ENCODE measurements around the gene M1AP. TPM values are rescaled to one million over a fixed set of nuclear protein-coding genes. Genes with fewer than 3 reads are reported as not detected.

Gene M1AP
- total RNA-seq, 4 donors from 2014 or later: 0.17 to 0.42 TPM; not detected in 2

DNA sequence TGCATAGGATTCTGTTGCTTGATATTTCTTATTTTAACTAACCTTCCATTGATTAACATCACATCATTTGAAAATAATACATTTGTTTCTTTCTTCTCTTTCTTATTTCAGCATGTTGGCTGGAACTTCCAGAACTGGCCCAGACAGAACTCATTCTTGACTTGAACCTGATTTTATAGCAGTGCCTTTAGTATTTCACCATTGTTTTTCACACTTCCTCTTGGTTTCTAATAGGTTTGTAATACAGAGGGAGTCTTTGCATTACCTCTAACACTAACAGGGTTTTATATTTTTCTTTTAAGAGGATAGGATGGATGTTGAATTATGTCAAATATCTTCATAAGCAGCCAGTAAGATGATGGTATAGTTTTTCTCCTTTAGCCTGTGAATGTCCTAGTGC, 45.1 kb upstream of the M1AP start:
- Histone ChIP-seq H3K4me1 (no peaks in the 10 kb centered on the region), H3K9me3 (no peaks in the 10 kb centered on the region), H3K36me3 (no peaks in the 10 kb centered on the region), H3K27me3 (no peaks in the 10 kb centered on the region), H3K27ac (replicated peaks in 1 of 4) (no peak overlapping the region), H3K4me3 (no peak overlapping the region)
- no peak for DNase-seq (ENCODE audit: extremely low spot score)
- intact Hi-C loops (cut with DNase I): no loop called here
- TF ChIP-seq POLR2AphosphoS5 (IDR thresholded peaks at IDR 0.05): no peak

DNA sequence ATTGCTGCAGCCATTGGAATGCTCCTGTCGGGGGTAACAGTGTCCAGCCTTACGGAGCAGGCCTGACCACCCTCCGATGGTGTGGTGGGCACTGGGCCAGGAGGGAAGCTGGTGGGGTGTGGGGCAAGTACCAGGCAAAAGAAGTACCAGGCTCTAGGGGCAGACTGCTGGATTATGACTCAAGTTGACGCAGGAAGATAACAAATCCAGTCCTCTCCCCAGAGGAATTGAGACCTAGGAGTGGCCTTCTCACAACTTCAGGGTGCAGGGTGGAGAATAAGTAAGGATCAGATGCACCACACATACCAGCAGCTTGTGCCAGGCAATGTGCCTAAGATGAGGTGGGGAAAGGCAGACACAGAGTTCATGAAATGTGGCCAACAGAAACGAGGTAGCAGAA, 43.8 kb upstream of the M1AP start:
- DNase-seq (ENCODE audit: extremely low spot score): no peak
- Histone ChIP-seq H3K9me3 (no peaks in the 10 kb centered on the region), H3K27me3 (no peaks in the 10 kb centered on the region), H3K27ac (replicated peaks in 1 of 4) (no peak overlapping the region), H3K4me1 (no peaks in the 10 kb centered on the region), H3K4me3 (no peak overlapping the region), H3K36me3 (no peaks in the 10 kb centered on the region)
- intact Hi-C loops (cut with DNase I): no loop called here
- 86% methylated on average over 5 of the region's 5 CpGs for WGBS
- TF ChIP-seq, protein P1, sequence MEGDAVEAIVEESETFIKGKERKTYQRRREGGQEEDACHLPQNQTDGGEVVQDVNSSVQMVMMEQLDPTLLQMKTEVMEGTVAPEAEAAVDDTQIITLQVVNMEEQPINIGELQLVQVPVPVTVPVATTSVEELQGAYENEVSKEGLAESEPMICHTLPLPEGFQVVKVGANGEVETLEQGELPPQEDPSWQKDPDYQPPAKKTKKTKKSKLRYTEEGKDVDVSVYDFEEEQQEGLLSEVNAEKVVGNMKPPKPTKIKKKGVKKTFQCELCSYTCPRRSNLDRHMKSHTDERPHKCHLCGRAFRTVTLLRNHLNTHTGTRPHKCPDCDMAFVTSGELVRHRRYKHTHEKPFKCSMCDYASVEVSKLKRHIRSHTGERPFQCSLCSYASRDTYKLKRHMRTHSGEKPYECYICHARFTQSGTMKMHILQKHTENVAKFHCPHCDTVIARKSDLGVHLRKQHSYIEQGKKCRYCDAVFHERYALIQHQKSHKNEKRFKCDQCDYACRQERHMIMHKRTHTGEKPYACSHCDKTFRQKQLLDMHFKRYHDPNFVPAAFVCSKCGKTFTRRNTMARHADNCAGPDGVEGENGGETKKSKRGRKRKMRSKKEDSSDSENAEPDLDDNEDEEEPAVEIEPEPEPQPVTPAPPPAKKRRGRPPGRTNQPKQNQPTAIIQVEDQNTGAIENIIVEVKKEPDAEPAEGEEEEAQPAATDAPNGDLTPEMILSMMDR (IDR thresholded peaks at IDR 0.05): no peak
- TF ChIP-seq POLR2AphosphoS5 (IDR thresholded peaks at IDR 0.05): no peak
- no peak for TF ChIP-seq EP300 (IDR thresholded peaks at IDR 0.05)
- TF ChIP-seq POLR2A (IDR thresholded peaks at IDR 0.05; ENCODE audit: low read depth): no peak

DNA sequence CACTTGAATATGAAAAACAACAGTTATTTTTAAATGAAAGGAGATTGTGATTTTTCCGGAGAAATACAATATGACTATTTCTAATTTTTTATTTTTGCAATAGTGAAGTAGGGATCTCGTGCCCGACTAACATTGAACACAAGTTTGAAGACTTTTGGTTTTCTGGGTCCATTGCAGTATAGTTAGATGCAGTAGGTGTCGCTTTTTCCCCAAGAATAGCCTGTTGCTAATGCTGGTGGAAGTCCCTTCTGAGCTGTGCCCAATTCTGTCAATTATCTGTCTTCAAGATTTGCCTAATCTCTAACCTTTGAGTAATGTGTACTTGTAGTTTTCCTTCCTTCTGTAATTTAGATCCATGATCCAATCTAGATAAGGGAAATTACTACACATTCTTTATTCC, 42.4 kb upstream of the M1AP start:
- intact Hi-C loops (cut with DNase I): no loop called here
- no peaks in the 10 kb centered on the region for H3K4me1 ChIP-seq
- no peak overlapping the region for H3K27ac ChIP-seq (replicated peaks in 1 of 4)
- H3K36me3 ChIP-seq: no peaks in the 10 kb centered on the region
- TF ChIP-seq POLR2AphosphoS5 (IDR thresholded peaks at IDR 0.05): no peak
- TF ChIP-seq, protein P1 (IDR thresholded peaks at IDR 0.05): peak; percentile 43 to 55 (median 43)
- H3K9me3 ChIP-seq: no peaks in the 10 kb centered on the region
- DNase-seq (ENCODE audit: extremely low spot score): no peak
- H3K4me3 ChIP-seq: no peak overlapping the region
- H3K27me3 ChIP-seq: no peaks in the 10 kb centered on the region
- 11% methylated on average over 4 of the region's 4 CpGs for WGBS

DNA sequence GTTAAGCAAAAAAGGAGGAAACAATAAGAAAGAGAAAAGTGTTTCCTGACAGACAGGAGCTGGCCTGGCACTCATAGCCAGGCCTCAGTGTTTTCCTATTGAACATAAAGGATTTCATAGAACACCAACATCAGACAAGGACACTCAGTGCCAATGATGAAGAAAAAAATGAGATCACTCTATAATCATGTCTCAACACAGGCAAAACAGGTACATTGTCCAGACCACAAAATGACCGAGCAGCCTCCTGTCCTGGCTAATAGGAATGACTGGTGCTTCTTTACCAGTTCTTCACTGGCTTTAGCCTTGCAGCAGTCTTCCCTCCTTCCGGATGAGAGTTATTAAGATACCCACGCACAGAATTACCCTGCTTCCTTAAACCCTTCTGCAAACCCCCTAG, 41.5 kb upstream of the M1AP start:
- H3K4me1 ChIP-seq: no peaks in the 10 kb centered on the region
- H3K4me3 ChIP-seq: no peak overlapping the region
- no peaks in the 10 kb centered on the region for H3K27me3 ChIP-seq
- H3K27ac ChIP-seq (replicated peaks in 1 of 4): no peak overlapping the region
- no peaks in the 10 kb centered on the region for H3K36me3 ChIP-seq
- WGBS: 72% methylated on average over 3 of the region's 3 CpGs
- intact Hi-C loops (cut with DNase I): no loop called here
- no peaks in the 10 kb centered on the region for H3K9me3 ChIP-seq
- TF ChIP-seq, protein P1 (IDR thresholded peaks at IDR 0.05): no peak
- TF ChIP-seq POLR2AphosphoS5 (IDR thresholded peaks at IDR 0.05): no peak
- TF ChIP-seq POLR2A (IDR thresholded peaks at IDR 0.05; ENCODE audit: low read depth): no peak
- TF ChIP-seq EP300 (IDR thresholded peaks at IDR 0.05): no peak
- no peak for DNase-seq (ENCODE audit: extremely low spot score)

DNA sequence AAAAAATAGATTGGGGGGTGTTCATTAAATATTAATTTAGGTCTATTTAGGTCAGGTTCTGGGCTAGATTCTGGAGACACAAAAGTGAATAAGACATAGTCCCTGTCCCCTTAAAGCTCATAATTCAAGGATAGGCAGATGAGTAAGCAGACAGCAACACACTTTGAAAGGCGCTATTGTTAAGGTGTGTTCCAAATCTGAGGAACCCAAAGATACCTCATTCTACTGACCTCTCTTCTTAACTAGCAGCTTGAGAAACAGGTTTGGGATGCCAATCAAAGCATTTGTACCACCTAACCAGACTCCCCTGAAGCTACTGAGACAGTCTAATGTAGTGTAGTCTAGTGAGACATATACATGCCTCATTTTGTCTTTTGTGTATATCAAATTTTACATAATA, 40.8 kb upstream of the M1AP start:
- DNase-seq (ENCODE audit: extremely low spot score): no peak
- TF ChIP-seq, protein P1 (IDR thresholded peaks at IDR 0.05): no peak
- TF ChIP-seq EP300 (IDR thresholded peaks at IDR 0.05) (no peak), POLR2A (IDR thresholded peaks at IDR 0.05; ENCODE audit: low read depth) (no peak), POLR2AphosphoS5 (IDR thresholded peaks at IDR 0.05) (no peak)
- H3K4me1 ChIP-seq: no peaks in the 10 kb centered on the region
- H3K27ac ChIP-seq (replicated peaks in 1 of 4): no peak overlapping the region
- no peaks in the 10 kb centered on the region for H3K9me3 ChIP-seq
- intact Hi-C loops (cut with DNase I): no loop called here
- no peaks in the 10 kb centered on the region for H3K36me3 ChIP-seq
- H3K4me3 ChIP-seq: no peak overlapping the region
- 95% methylated on average over 1 of the region's 1 CpG for WGBS
- no peaks in the 10 kb centered on the region for H3K27me3 ChIP-seq

Data from esophagus muscularis mucosa (tissue), 4 donors.